Uterus (tissue), 2 donors: ENCODE data around the gene CEACAM6.

Experiments
- POLR2A ChIP-seq, 2 donors: fragments of 450-650 bp; IDR thresholded peaks; one replicate each; pipeline ENCODE4 v1.6.1; 2016; ENCODE audit warnings: antibody characterized with exemption in 2 of 2, mild to moderate bottlenecking in 1 of 2, moderate library complexity in 1 of 2
- TF ChIP-seq, protein P1 (sequence below), 4 experiments: fragments of 200-600 bp in 2 of 4; fragments of 450-650 bp in 2 of 4; sonication (generic) in 2 of 4; IDR thresholded peaks; one replicate each; pipeline ENCODE4 v1.5.1; 2016 to 2019; ENCODE audit warnings: antibody characterized with exemption in 4 of 4, mild to moderate bottlenecking in 2 of 4, moderate library complexity in 1 of 4

DNA sequence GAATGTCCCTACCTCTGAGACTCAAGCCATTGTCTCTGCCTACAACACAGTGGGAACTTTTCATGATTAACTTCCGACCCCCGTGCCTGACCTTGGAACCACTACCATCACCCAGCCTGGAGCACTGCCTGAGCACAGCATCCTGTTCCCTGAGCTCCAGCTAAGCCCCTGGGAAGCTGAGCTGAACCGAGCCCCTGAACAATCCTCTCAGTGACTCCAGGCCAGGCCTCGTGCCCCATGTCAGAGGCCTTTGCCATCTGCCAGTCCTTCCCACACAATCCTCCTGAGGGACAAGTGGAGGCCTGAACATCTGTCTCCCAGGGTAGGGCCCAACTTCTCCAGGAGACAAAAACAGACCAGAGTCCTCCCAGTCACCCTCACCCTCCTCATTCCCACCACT is 58.6 kb downstream of the CEACAM6 start:
- TF ChIP-seq, protein P1, sequence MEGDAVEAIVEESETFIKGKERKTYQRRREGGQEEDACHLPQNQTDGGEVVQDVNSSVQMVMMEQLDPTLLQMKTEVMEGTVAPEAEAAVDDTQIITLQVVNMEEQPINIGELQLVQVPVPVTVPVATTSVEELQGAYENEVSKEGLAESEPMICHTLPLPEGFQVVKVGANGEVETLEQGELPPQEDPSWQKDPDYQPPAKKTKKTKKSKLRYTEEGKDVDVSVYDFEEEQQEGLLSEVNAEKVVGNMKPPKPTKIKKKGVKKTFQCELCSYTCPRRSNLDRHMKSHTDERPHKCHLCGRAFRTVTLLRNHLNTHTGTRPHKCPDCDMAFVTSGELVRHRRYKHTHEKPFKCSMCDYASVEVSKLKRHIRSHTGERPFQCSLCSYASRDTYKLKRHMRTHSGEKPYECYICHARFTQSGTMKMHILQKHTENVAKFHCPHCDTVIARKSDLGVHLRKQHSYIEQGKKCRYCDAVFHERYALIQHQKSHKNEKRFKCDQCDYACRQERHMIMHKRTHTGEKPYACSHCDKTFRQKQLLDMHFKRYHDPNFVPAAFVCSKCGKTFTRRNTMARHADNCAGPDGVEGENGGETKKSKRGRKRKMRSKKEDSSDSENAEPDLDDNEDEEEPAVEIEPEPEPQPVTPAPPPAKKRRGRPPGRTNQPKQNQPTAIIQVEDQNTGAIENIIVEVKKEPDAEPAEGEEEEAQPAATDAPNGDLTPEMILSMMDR (IDR thresholded peaks at IDR 0.05), result no peak
- TF ChIP-seq POLR2A (IDR thresholded peaks at IDR 0.05), result no peak
